HTERT RPE-1 (cell line): ENCODE data around the gene PREP.
"Not testable (repeated sequence)": the region's sequence is repeated elsewhere in the genome, so short reads cannot be mapped to it uniquely, and the experiment has no call there.

ENCODE experiments used
- in situ Hi-C: fragments of 300-500 bp; cut with MboI; formaldehyde crosslinking; loops from 4 replicates; pipeline ENCODE4 v1.14.3; 2020; ENCODE audit warnings: low sequenced_read_pairs

PREP gene

GRCh38 chr6:105402939-105403935, at the start of gene PREP:
Gene PREP, minus strand, starts transcription at chr6:105403082. Its CDS starts 191 bp downstream, at chr6:105402891.
- in situ Hi-C loops: no loop called here

GRCh38 chr6:105452376-105452775, 49.5 kb upstream of the PREP start:
- in situ Hi-C loops: no loop called here

GRCh38 chr6:105449756-105450390, 47.0 kb upstream of the PREP start:
- in situ Hi-C loops: no loop called here

GRCh38 chr6:105445481-105445880, 42.6 kb upstream of the PREP start:
- in situ Hi-C loops: no loop called here

- in situ Hi-C loops: no loop called here
Observed at GRCh38 chr6:105443941-105444340, 41.1 kb upstream of the PREP start.

GRCh38 chr6:105442369-105442768, 39.5 kb upstream of the PREP start:
- in situ Hi-C loops: no loop called here

GRCh38 chr6:105437236-105437635, 34.4 kb upstream of the PREP start:
- in situ Hi-C loops: no loop called here

- in situ Hi-C loops: no loop called here
Observed at GRCh38 chr6:105433723-105434122, 30.8 kb upstream of the PREP start.

GRCh38 chr6:105432797-105433196, 29.9 kb upstream of the PREP start:
- in situ Hi-C loops: no loop called here

GRCh38 chr6:105431226-105431625, 28.3 kb upstream of the PREP start:
- in situ Hi-C loops: no loop called here

GRCh38 chr6:105430685-105431084, 27.8 kb upstream of the PREP start:
- in situ Hi-C loops: no loop called here

- in situ Hi-C loops: no loop called here
Observed at GRCh38 chr6:105429676-105430075, 26.8 kb upstream of the PREP start.

- in situ Hi-C loops: no loop called here
Observed at GRCh38 chr6:105428342-105428957, 25.6 kb upstream of the PREP start.

GRCh38 chr6:105424175-105424783, 21.4 kb upstream of the PREP start:
- in situ Hi-C loops: no loop called here

GRCh38 chr6:105416971-105417370, 14.1 kb upstream of the PREP start:
- in situ Hi-C loops: not testable (repeated sequence)

- in situ Hi-C loops: no loop called here
Observed at GRCh38 chr6:105409734-105410133, 6.9 kb upstream of the PREP start.

GRCh38 chr6:105402090-105402938, 568 bp downstream of the PREP start:
- in situ Hi-C loops: no loop called here

GRCh38 chr6:105401247-105402089, 1.4 kb downstream of the PREP start:
- in situ Hi-C loops: no loop called here

- in situ Hi-C loops: no loop called here
Observed at GRCh38 chr6:105400501-105400900, 2.4 kb downstream of the PREP start.
